Renal pelvis (tissue), 12 donors: ENCODE data around the gene GRID2IP. TPM values are rescaled to one million over a fixed set of nuclear protein-coding genes. Genes with fewer than 3 reads are reported as not detected.
A peak's percentile ranks its signal among the peaks of the same experiment; 100 is the strongest.
"Not testable (repeated sequence)": the region's sequence is repeated elsewhere in the genome, so short reads cannot be mapped to it uniquely, and the experiment has no call there.

Experiments
- DNase-seq: peaks from one replicate; pipeline ENCODE4 v3.0.0-alpha.2; 2013
- long read RNA-seq, 16 experiments: transcript quantifications; one replicate each; lab custom pipeline, GENCODE V29; 2026
- polyA plus RNA-seq, 3 donors: library from polyadenylated mRNA; unstranded; fragments of 120-200 nt; gene quantifications; one replicate each; pipeline ENCODE4 v1.2.1, GENCODE V29; 2013; ENCODE audit not compliant: insufficient read length in 3 of 3

The GRID2IP gene
- 1 to 10 TPM in 1 of 3 donors, under 1 TPM in 2; 0.63 to 1.3 (median 0.90) TPM for polyA plus RNA-seq
- long read RNA-seq, donor 1, result 0 reads
- long read RNA-seq, donor 2, result 0 reads
- long read RNA-seq, donor 3, result 0 reads
- long read RNA-seq, donor 4, result 0 reads
- long read RNA-seq, donor 5, result 0 reads
- long read RNA-seq, donor 6, result 0 reads
- long read RNA-seq, donor 7, result 0 reads
- long read RNA-seq, donor 8, result 0 reads
- long read RNA-seq, donor 9, result 0 reads
- long read RNA-seq, donor 10, result 0 reads
- long read RNA-seq, donor 11, result 0 reads
- long read RNA-seq, donor 12, result 0 reads
- long read RNA-seq, donor 13, result 0 reads
- long read RNA-seq, donor 14, result 0 reads
- long read RNA-seq, donor 15, result 0 reads
- long read RNA-seq, donor 16, result 0 reads

DNA sequence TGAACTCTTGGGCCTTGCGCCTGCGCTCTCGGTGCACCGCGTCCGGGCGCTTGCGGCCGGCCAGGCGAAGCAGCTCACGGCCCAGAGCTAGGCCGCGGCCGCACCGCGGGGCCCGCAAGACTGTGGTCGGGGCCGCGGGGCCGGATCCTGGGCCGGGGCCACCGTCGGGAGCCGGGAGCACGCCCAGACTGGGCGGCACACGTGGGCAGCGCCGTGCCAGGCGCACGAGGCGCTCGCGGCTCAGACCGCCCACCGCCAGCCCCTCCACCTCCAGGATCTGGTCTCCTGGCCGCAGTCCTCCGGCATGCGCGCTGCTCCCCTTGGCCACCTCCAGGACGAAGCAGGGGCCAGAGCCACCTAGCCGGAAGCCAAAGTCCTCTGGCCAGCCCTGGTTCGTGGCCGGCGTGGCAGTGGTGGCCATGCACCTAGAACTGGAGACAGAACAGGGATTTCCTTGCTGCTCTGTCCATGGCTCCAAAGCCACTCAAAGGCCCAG lies at the start of gene GRID2IP:
Gene GRID2IP, minus strand, starts transcription at position 446 of the 496 bp plus-strand sequence. Its CDS starts 25 bp downstream, at position 421.
- no peak for DNase-seq

DNA sequence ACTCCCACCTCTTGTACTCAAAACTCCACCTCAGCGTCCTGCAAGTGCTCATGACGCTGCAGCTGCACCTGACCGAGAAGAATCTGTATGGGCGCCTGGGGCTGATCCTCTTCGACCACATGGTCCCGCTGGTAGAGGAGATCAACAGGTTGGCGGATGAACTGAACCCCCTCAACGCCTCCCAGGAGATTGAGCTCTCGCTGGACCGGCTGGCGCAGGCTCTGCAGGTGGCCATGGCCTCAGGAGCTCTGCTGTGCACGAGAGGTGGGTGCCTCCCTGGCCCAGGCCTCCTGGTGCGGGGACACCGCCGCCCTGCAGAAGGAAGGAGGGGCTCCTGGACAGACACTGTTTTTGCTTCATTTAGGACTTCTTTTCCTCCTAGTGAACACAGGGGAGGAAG lies 48.8 kb upstream of the GRID2IP start:
- DNase-seq, result no peak

DNA sequence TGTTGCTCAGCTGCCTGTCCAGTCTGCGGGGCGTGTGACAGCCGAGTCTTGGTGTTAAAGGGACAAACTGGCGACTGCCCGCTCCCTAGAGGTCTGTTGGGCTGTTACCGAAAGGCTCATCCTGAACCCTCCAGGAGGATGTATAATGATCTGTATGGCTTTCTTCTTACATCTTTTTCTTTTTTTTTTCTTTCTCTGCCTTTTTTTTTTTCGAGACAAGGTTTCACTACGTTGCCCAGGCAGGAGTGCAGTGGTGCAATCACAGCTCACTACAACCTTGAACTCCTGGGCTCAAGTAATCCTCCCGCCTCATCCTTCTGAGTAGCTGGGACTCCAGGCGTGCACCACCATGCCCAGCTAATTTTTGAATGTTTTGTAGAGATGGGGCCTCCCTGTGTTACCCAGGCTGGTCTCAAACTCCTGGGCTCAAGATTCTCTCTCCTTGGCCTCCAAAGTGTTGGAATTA lies 39.4 kb upstream of the GRID2IP start:
- DNase-seq, result no peak

DNA sequence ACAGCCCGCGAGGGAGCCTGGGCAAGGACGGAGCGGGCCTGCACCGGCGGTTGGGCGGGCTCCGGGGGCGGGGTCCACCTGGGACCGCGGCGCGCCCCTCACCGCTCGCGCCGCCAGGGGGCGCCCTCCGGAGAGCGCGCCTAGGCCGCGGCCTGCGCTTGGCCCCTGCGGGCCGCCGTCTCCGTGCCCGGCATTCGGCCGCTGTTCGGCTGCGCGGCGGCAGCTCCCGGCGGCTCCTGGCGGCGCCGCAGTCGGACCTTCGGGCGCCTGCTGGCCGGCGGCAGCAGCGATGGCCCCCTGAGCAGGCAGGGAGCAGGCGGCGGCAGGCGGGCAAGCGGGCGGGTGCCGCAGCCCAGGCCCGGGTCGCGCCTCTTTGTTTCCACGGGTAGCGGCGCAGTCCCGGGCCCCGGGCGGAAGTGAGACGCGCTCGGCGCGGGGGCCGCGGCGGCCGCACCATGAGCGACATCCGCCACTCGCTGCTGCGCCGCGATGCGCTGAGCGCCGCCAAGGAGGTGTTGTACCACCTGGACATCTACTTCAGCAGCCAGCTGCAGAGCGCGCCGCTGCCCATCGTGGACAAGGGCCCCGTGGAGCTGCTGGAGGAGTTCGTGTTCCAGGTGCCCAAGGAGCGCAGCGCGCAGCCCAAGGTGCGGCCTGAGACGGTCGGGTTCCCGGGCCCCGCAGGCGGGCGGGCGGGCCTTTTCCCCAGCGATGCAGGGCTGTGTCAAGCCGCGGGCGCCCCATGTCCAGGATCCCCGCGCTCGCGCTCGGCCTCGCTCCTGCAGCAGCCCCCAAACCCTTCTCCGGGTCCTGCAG lies 38.8 kb upstream of the GRID2IP start, which contains the start of gene INTS15:
Gene INTS15, plus strand, starts transcription at position 193 of the 816 bp plus-strand sequence. Its CDS starts 263 bp downstream, at position 456.
- peak; percentile 83 for DNase-seq

GRCh38 chr7:6589151-6589828 lies 38.0 kb upstream of the GRID2IP start:
- no peak for DNase-seq

DNA sequence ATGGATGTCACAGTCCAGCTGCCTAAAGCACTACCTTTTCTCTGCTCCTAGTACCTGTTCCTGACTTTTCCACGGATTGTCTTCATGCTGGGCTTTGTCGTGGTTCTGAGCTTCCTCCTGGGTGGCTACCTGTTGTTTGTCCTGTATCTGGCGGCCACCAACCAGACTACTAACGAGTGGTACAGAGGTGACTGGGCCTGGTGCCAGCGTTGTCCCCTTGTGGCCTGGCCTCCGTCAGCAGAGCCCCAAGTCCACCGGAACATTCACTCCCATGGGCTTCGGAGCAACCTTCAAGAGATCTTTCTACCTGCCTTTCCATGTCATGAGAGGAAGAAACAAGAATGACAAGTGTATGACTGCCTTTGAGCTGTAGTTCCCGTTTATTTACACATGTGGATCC lies 37.3 kb upstream of the GRID2IP start:
- no peak for DNase-seq

- not testable (repeated sequence) for DNase-seq
Observed at GRCh38 chr7:6585746-6586432, 34.6 kb upstream of the GRID2IP start.

- DNase-seq, result no peak
Observed at GRCh38 chr7:6579446-6579845, 28.2 kb upstream of the GRID2IP start.

DNA sequence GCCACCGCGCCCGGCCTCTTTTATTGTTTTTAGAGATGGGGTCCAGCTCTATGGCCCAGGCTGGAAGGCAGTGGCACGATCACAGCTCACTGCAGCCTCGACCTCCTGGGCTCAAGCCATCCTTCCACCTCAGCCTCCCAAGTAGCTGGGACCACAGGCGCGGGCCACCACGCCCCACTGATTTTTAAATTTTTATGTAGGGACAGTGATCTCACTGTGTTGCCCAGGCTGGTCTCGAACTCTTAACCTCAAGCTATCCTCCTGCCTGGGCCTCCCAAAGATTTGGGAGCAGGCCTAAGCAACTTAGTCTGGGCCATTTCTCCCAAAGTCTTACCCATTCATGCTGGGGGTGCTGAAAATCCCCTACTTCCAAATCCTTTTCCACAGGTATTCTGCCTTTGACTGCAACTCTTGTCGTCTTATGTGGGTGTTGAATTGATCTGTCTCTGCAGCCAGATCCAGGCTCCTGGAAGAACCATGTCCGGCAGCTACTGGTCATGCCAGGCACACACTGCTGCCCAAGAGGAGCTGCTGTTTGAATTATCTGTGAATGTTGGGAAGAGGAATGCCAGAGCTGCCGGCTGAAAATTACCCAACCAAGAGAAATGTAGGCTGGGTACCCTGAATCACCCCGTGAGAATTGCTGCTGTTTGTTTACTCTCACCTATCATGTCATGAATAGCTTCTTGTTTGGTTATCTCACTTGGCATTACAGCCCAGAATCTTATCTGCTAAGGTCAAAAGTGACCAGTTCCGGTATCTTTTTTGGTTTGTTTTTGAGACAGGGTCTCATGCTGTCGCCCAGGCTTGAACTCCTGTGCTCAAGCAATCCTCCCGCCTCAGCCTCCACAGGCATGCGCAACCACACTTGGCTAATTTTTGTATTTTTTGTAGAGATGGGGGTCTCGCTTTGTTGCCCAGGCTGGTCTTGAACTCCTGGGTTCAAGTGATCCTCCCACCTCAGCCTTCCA lies 27.1 kb upstream of the GRID2IP start:
- no peak for DNase-seq

GRCh38 chr7:6577369-6578113 lies 26.3 kb upstream of the GRID2IP start, which contains the start of gene ZDHHC4:
Gene ZDHHC4, plus strand, starts transcription at chr7:6577454. Its CDS starts 3,108 bp downstream, at chr7:6580562.
- peak; percentile 91 for DNase-seq

GRCh38 chr7:6576867-6577368 lies 25.7 kb upstream of the GRID2IP start:
- DNase-seq, result not testable (repeated sequence)

DNA sequence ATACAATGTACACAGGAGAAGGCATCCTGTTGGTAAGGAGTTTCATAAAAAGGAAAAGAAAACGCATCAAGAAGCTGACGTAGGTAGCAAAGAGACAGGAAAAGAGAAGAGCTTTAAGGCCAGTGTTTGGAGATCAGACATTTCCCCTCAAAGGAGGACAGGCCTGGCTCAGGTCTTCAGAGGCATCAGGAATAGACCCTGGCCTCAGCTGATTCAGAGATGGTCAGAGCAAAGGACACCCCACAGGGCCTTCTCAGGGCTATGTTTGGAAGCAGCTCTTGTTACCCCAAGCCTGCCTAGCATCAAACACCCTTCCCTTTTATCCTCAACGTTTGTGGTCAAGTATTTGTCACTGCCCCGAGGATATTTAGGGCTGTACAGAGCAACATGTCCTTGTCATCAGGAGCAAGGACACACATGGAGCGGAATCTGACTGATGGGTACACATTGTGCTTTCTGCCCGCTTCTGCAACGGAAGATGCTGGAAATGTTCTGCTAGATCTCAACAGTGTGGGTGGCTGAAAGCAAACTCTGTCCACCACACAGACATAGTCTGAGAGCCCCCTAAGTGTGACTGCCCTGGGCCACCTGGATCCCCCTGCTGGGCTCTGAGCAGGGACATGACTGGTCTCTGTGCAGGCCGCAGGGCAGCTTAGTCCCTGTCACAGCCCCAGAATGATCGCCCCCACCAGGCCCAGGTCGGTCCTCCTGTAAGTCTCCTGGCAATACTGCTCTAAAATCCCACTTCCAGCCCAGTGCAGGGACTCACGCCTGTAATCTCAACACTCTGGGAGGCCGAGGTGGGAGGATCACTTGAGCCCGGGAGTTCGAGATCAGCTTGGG lies 25.0 kb upstream of the GRID2IP start:
- DNase-seq, result no peak

DNA sequence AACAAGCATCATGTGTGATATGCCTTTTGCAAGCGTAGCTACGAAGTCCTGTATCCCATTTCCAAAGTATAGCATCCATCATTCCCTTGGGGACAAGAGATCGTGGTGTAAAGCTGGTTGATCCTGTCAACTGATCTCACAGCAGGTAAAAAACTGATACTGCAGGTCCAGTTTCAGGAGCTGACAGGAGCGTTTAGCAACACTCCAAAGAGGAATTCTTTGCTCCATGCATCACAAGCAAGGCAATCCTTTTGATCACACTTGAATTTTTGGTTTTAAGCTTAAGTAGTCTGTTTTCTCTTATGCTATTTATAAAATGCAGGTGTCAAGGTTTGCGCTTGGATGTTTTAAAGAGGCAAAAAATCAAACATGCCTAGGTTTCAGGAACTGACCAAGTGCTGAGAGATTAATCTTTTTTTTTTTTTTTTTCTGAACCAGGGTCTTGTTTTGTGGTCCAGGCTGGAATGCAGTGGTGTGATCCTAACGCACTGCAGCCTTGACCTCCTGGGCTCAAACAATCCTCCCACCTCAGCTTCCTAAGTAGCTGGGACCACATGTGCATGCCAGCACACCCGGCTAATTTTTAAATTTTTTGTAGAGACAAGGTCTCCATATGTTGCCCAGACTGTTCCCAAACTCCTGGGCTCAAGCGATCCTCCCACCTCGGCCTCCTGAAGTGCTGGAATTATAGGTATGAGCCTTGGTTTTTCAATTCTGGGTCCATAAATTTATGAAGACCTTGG lies 24.2 kb upstream of the GRID2IP start:
- no peak for DNase-seq

- DNase-seq, result no peak
Observed at GRCh38 chr7:6571160-6571779, 20.0 kb upstream of the GRID2IP start.

GRCh38 chr7:6567886-6568285 lies 16.6 kb upstream of the GRID2IP start:
- DNase-seq, result no peak

GRCh38 chr7:6565655-6566054 lies 14.4 kb upstream of the GRID2IP start:
- DNase-seq, result no peak
